H1 (cell line): ENCODE data around the gene RNF208. TPM values are rescaled to one million over a fixed set of nuclear protein-coding genes. Genes with fewer than 3 reads are reported as not detected.
A peak's percentile ranks its signal among the peaks of the same experiment; 100 is the strongest.

Experiments
- CBX8 ChIP-seq: fragments of 300-800, 300-1000 bp; sonication (generic); IDR thresholded peaks from 2 replicates; pipeline ENCODE4 v1.7.1; 2016; ENCODE audit warnings: low read depth, low read length, borderline replicate concordance
- CEBPB ChIP-seq: IDR thresholded peaks from 2 replicates; pipeline ENCODE4 v1.6.1; 2012; ENCODE audit warnings: low read depth, low read length
- EP300 ChIP-seq, 2 experiments: IDR thresholded peaks; 1 replicate in 1 of 2; 2 replicates in 1 of 2; pipeline ENCODE4 v1.6.1; 2011 to 2012; ENCODE audit warnings: low read depth in 2 of 2, low read length in 2 of 2, mild to moderate bottlenecking in 2 of 2, borderline replicate concordance in 1 of 2, inconsistent platforms in 1 of 2, moderate library complexity in 1 of 2
- GTF2F1 ChIP-seq: IDR thresholded peaks from 2 replicates; pipeline ENCODE4 v1.6.1; 2012; ENCODE audit warnings: low read depth, low read length, improper control_type of control experiment, borderline replicate concordance
- HDAC6 ChIP-seq: IDR thresholded peaks from one replicate; pipeline ENCODE4 v1.7.1; 2012; ENCODE audit warnings: low read depth, mild to moderate bottlenecking, inconsistent platforms, low read length, moderate library complexity
- JUND ChIP-seq: IDR thresholded peaks from 2 replicates; pipeline ENCODE4 v1.6.1; 2011; ENCODE audit warnings: mild to moderate bottlenecking, improper control_type of control experiment, low read length
- KDM4A ChIP-seq: IDR thresholded peaks from one replicate; pipeline ENCODE4 v1.7.1; 2012; ENCODE audit warnings: low read depth, mild to moderate bottlenecking, moderate library complexity, low read length, inconsistent platforms; ENCODE audit not compliant: severe bottlenecking
- POLR2A ChIP-seq, 2 experiments: IDR thresholded peaks; 1 replicate in 1 of 2; 2 replicates in 1 of 2; pipeline ENCODE4 v1.6.1; 2011; ENCODE audit warnings: low read depth in 2 of 2, low read length in 2 of 2, mild to moderate bottlenecking in 2 of 2; ENCODE audit errors: control extremely low read depth in 1 of 2
- POU5F1 ChIP-seq: IDR thresholded peaks from 2 replicates; pipeline ENCODE4 v1.6.1; 2011; ENCODE audit warnings: low read depth, mild to moderate bottlenecking, low read length, moderate library complexity
- RBBP5 ChIP-seq: IDR thresholded peaks from 2 replicates; pipeline ENCODE4 v1.7.1; 2012; ENCODE audit warnings: low read depth, mild to moderate bottlenecking, inconsistent platforms, low read length, moderate library complexity, borderline replicate concordance
- RXRA ChIP-seq: IDR thresholded peaks from 2 replicates; pipeline ENCODE4 v1.6.1; 2011; ENCODE audit warnings: low read depth, mild to moderate bottlenecking, low read length, moderate library complexity; ENCODE audit not compliant: insufficient read depth
- SAP30 ChIP-seq: fragments of 300-600 bp; sonication (generic); IDR thresholded peaks from 2 replicates; pipeline ENCODE4 v1.7.1; 2012; ENCODE audit warnings: low read length, moderate library complexity, mild to moderate bottlenecking, inconsistent platforms; ENCODE audit not compliant: insufficient read depth, insufficient replicate concordance
- SIN3A ChIP-seq, 2 experiments: IDR thresholded peaks in 1 of 2; conservative IDR thresholded peaks in 1 of 2; 2 replicates each; pipeline ENCODE4 v1.6.1; 2011 to 2012; ENCODE audit warnings: low read length in 2 of 2, improper control_type of control experiment in 1 of 2, low read depth in 1 of 2, mild to moderate bottlenecking in 1 of 2
- SIX5 ChIP-seq: IDR thresholded peaks from 2 replicates; pipeline ENCODE4 v1.6.1; 2011; ENCODE audit warnings: mild to moderate bottlenecking, low read depth, low read length
- SP1 ChIP-seq: IDR thresholded peaks from 2 replicates; pipeline ENCODE4 v1.6.1; 2011; ENCODE audit warnings: low read depth, low read length
- SP4 ChIP-seq: IDR thresholded peaks from 2 replicates; pipeline ENCODE4 v1.6.1; 2012; ENCODE audit warnings: low read length, inconsistent platforms
- TBP ChIP-seq: IDR thresholded peaks from 2 replicates; pipeline ENCODE4 v1.6.1; 2011; ENCODE audit warnings: low read depth, low read length, improper control_type of control experiment
- YY1 ChIP-seq: IDR thresholded peaks from 2 replicates; pipeline ENCODE4 v1.6.1; 2011; ENCODE audit warnings: low read depth, mild to moderate bottlenecking, low read length
- ZNF274 ChIP-seq: IDR thresholded peaks from 2 replicates; pipeline ENCODE4 v1.7.0; 2012; ENCODE audit warnings: low read length, borderline replicate concordance; ENCODE audit errors: extremely low read depth
- polyA plus RNA-seq, 7 experiments: library from polyadenylated mRNA; depleted of rRNA in 3 of 7; stranded (reverse) in 5 of 7; unstranded in 2 of 7; fragments of >200 nt in 5 of 7; fragments of 200-250 nt in 2 of 7; gene quantifications; 1 replicate in 5 of 7; 2 replicates in 1 of 7; 4 replicates in 1 of 7; pipeline versions ENCODE4 v1.2.1 to v1.2.3, GENCODE V29; 2011 to 2013; ENCODE audit warnings: missing spikeins in 2 of 7, mixed read lengths in 2 of 7
- total RNA-seq: library from RNA; stranded (reverse); fragmentation: NEBNext Ultra II Directional; extraction: Animal tissue kit (Norgen Biotek cat#: 25700); gene quantifications from 2 replicates; pipeline ENCODE4 v1.2.1, GENCODE V29; 2021
- TF ChIP-seq, protein P1 (sequence below): IDR thresholded peaks from 2 replicates; pipeline ENCODE4 v1.6.1; 2012; ENCODE audit warnings: low read length, inconsistent platforms
- TF ChIP-seq, protein P2 (sequence below), 3 experiments: IDR thresholded peaks; 1 replicate in 2 of 3; 2 replicates in 1 of 3; pipeline versions ENCODE4 v1.5.1 to v1.6.1; 2011; ENCODE audit warnings: low read length in 3 of 3, mild to moderate bottlenecking in 3 of 3, inconsistent platforms in 2 of 3, low read depth in 1 of 3, moderate library complexity in 1 of 3; ENCODE audit not compliant: insufficient read depth in 1 of 3; ENCODE audit errors: control extremely low read depth in 1 of 3

The RNF208 gene
- total and polyA plus RNA-seq, 2 of the 8 experiments (the other 6 are each of a cell fraction or from before 2014, with no cell fraction given): 2.7 to 7.7 TPM

DNA sequence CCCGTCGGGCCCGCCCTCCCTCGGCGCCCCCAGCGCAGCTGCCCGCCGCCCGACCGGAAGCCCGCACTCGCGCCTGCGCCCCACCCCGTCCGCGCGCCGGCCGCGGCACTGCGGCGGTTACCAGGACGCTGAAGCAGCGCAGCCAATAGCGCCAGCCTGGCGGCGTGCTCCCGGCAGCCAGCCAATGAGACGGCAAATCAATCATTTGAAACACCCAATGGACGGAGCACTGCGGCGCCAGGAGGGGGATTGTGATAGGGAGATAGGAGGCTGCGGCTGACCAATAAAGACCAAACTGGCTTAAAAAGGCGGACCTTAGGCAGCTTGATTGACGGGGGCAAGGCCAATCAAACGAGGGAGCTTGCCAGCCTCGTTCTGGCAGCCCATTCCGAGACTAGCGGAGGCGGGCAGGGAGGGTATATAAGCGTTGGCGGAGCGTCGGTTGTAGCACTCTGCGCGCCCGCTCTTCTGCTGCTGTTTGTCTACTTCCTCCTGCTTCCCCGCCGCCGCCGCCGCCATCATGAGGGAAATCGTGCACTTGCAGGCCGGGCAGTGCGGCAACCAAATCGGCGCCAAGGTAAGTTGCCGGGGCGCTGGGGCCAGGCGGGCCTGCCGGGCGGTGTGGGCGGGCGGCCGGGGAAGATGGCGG is 18.9 kb upstream of the RNF208 start, which contains the start of gene TUBB4B (continued):
- TF ChIP-seq, protein P1, sequence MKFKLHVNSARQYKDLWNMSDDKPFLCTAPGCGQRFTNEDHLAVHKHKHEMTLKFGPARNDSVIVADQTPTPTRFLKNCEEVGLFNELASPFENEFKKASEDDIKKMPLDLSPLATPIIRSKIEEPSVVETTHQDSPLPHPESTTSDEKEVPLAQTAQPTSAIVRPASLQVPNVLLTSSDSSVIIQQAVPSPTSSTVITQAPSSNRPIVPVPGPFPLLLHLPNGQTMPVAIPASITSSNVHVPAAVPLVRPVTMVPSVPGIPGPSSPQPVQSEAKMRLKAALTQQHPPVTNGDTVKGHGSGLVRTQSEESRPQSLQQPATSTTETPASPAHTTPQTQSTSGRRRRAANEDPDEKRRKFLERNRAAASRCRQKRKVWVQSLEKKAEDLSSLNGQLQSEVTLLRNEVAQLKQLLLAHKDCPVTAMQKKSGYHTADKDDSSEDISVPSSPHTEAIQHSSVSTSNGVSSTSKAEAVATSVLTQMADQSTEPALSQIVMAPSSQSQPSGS: no peak
- peak; percentile 98 for TF ChIP-seq TBP
- TF ChIP-seq HDAC6: no peak
- no peak for TF ChIP-seq EP300 (IDR thresholded peaks at IDR 0.05; ENCODE audit: borderline replicate concordance in 1 of 2, low read depth in 2 of 2, low read length in 2 of 2)
- peak; percentile 100 for TF ChIP-seq SP1
- TF ChIP-seq CEBPB: no peak
- TF ChIP-seq, protein P2, sequence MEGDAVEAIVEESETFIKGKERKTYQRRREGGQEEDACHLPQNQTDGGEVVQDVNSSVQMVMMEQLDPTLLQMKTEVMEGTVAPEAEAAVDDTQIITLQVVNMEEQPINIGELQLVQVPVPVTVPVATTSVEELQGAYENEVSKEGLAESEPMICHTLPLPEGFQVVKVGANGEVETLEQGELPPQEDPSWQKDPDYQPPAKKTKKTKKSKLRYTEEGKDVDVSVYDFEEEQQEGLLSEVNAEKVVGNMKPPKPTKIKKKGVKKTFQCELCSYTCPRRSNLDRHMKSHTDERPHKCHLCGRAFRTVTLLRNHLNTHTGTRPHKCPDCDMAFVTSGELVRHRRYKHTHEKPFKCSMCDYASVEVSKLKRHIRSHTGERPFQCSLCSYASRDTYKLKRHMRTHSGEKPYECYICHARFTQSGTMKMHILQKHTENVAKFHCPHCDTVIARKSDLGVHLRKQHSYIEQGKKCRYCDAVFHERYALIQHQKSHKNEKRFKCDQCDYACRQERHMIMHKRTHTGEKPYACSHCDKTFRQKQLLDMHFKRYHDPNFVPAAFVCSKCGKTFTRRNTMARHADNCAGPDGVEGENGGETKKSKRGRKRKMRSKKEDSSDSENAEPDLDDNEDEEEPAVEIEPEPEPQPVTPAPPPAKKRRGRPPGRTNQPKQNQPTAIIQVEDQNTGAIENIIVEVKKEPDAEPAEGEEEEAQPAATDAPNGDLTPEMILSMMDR (IDR thresholded peaks at IDR 0.05; ENCODE audit: control extremely low read depth in 1 of 3, insufficient read depth in 1 of 3, low read depth in 1 of 3, low read length in 3 of 3): no peak
- TF ChIP-seq POLR2A (IDR thresholded peaks at IDR 0.05; ENCODE audit: control extremely low read depth in 1 of 2, low read depth in 2 of 2, low read length in 2 of 2): peak in 1 of 2 experiments; percentile 99; a peak in 2 of 3 replicates
- TF ChIP-seq ZNF274: no peak
- TF ChIP-seq SIN3A (conservative IDR thresholded peaks at IDR 0.05 in 1 of 2, IDR thresholded peaks at IDR 0.05 in 1 of 2; ENCODE audit: low read depth in 1 of 2, low read length in 2 of 2): peak in 1 of 2 experiments; percentile 9; a peak in 1 of 4 replicates
- peak; percentile 16 for TF ChIP-seq KDM4A
- peak; percentile 87 for TF ChIP-seq YY1
- no peak; the same call in 1 of the 2 replicates for TF ChIP-seq RBBP5
- TF ChIP-seq POU5F1: no peak
- no peak for TF ChIP-seq CBX8
- TF ChIP-seq SAP30: no peak
- TF ChIP-seq SP4: no peak; the same call in 1 of the 2 replicates
- no peak for TF ChIP-seq RXRA
- TF ChIP-seq JUND: no peak
- no peak for TF ChIP-seq SIX5
- TF ChIP-seq GTF2F1: peak; percentile 99
